ENCODE data around the gene ENPP6. TPM values are rescaled to one million over a fixed set of nuclear protein-coding genes. Genes with fewer than 3 reads are reported as not detected.

ENPP6 gene
- total RNA-seq, 3 donors from 2014 or later (not counting 1 experiment from before 2014, with no cell fraction given), result 0.23 TPM; not detected in 2

DNA sequence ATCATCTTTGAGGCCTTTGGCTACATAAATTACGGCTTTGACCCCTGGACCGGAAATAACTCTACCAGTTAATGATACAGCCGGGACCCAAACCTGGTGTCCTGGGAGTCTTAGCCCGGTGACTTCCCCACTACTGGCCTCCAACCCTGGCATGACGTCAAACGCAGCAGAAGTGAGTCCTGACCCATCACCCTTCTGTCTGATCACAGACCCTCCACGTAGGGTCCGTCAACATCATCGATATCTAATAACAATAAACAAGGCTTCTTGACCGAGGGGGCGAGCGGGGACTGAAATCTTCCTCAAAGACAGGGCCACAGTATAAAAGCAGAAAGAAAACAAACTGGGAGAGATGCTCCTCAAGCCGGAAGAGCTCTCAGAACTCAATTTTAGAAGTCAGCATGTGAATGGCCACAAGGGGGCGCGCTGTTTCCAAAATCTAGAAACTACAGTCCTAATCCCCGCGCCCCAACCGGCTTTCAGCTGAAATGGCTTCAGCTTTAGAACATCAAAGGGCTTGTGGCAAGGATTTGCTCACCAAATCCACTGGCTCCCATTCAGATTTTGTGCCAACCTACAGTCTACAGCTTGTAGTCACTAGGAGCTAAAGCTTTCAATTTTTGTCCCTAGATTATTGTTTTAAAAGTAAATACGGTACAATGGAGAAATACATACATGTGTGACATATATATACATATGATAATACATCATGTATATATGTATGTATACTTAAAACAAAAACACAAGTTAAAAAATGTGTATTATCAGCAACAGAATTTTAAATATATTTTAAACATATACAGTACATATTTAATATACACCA lies 46.4 kb upstream of the ENPP6 start:
- H3K4me3 ChIP-seq (ENCODE audit: low read length), result no peak overlapping the region
- TF ChIP-seq, protein P1, sequence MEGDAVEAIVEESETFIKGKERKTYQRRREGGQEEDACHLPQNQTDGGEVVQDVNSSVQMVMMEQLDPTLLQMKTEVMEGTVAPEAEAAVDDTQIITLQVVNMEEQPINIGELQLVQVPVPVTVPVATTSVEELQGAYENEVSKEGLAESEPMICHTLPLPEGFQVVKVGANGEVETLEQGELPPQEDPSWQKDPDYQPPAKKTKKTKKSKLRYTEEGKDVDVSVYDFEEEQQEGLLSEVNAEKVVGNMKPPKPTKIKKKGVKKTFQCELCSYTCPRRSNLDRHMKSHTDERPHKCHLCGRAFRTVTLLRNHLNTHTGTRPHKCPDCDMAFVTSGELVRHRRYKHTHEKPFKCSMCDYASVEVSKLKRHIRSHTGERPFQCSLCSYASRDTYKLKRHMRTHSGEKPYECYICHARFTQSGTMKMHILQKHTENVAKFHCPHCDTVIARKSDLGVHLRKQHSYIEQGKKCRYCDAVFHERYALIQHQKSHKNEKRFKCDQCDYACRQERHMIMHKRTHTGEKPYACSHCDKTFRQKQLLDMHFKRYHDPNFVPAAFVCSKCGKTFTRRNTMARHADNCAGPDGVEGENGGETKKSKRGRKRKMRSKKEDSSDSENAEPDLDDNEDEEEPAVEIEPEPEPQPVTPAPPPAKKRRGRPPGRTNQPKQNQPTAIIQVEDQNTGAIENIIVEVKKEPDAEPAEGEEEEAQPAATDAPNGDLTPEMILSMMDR (IDR thresholded peaks at IDR 0.05), result peak; percentile 76
- Mint-ChIP-seq H3K4me3 (no peak overlapping the region), H3K9me3 (peaks cover 0 to 6% of the 10 kb centered on the region in 2 donors), H3K4me1 (peaks cover 9 to 23% of the 10 kb centered on the region in 2 donors), H3K27me3 (ENCODE audit: low read depth in 2 of 2) (no peaks in the 10 kb centered on the region), H3K27ac (peak overlapping the region; percentile 22 to 78), H3K36me3 (no peaks in the 10 kb centered on the region)
- DNase-seq, result peak; percentile 91 to 96
- H3K36me3 ChIP-seq (ENCODE audit: control insufficient read depth, insufficient read depth, low read length), result no peaks in the 10 kb centered on the region
- peaks cover 4% of the 10 kb centered on the region for H3K9me3 ChIP-seq (ENCODE audit: control insufficient read depth, insufficient read depth, low read length)
- H3K27ac ChIP-seq (ENCODE audit: low read length), result no peak overlapping the region
- no peaks in the 10 kb centered on the region for H3K27me3 ChIP-seq (ENCODE audit: control insufficient read depth, insufficient read depth, low read length)
- intact Hi-C loops (cut with micrococcal nuclease), result loop anchor here (1.0 to 10.0 kb wide), 4 partner anchors 81 to 471 kb away; partner anchors contain the start of genes CASP3, CENPU and PRIMPOL
- ATAC-seq, result peak; percentile 73 to 89 (median 77)
- H3K4me1 ChIP-seq (ENCODE audit: control insufficient read depth, insufficient read depth, low read length), result peaks cover 15% of the 10 kb centered on the region
- WGBS (ENCODE audit: insufficient coverage), result 27% methylated on average over 18 of the region's 19 CpGs

DNA sequence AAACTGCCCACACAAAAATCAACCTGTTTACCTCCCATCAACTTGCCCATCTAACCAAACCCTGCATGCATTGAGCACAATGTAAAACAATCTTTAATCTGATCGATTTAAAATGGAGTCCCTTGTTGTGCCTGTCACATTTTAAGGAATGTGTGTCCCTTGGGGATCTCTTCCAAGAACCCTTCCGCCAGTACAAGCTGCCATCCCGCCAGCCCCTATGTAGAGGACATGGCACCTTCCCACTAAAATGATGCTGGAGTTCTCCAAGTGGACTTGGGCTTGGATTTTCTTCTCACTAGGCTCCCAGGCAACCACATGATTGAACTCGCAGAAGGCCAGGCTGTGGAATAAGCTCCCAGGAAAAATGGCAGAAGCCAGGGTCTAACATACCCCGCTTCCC lies 45.8 kb upstream of the ENPP6 start:
- intact Hi-C loops (cut with micrococcal nuclease), result loop anchor here (10.0 kb wide), 2 partner anchors 81 to 471 kb away; partner anchors contain the start of gene CENPU
- H3K4me3 ChIP-seq (ENCODE audit: low read length), result no peak overlapping the region
- ATAC-seq (no peak), DNase-seq (no peak)
- H3K36me3 Mint-ChIP-seq, result no peaks in the 10 kb centered on the region
- WGBS (ENCODE audit: insufficient coverage), result 86% methylated on average over 5 of the region's 5 CpGs
- TF ChIP-seq, protein P1 (IDR thresholded peaks at IDR 0.05), result no peak
- peaks cover 4% of the 10 kb centered on the region for H3K9me3 ChIP-seq (ENCODE audit: control insufficient read depth, insufficient read depth, low read length)
- peaks cover 3 to 19% of the 10 kb centered on the region in 2 donors for H3K4me1 Mint-ChIP-seq
- H3K27me3 Mint-ChIP-seq (ENCODE audit: low read depth in 2 of 2), result no peaks in the 10 kb centered on the region
- no peak overlapping the region for H3K27ac ChIP-seq (ENCODE audit: low read length)
- H3K9me3 Mint-ChIP-seq, result peaks cover 0 to 6% of the 10 kb centered on the region in 2 donors
- no peak overlapping the region for H3K27ac Mint-ChIP-seq
- H3K27me3 ChIP-seq (ENCODE audit: control insufficient read depth, insufficient read depth, low read length), result no peaks in the 10 kb centered on the region
- H3K4me3 Mint-ChIP-seq, result no peak overlapping the region
- no peaks in the 10 kb centered on the region for H3K36me3 ChIP-seq (ENCODE audit: control insufficient read depth, insufficient read depth, low read length)
- peaks cover 15% of the 10 kb centered on the region for H3K4me1 ChIP-seq (ENCODE audit: control insufficient read depth, insufficient read depth, low read length)

DNA sequence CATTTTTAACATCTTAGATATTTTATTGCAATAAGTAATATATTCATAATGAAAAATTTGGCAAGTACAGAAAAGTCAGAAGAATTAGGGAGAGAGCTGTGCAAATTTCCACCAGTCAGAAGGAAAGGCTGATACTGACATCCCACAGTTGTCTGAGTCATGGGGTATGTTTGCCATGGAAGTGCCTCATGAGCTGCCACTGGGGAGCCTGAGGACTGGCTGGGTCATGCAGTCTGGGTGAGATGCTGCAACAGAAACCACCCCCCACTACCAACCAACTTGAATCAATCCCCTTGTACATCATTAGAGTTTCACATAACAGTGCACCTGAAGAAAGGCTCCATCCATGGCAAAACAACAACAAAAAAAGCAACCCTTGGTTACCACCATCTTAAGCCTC lies 45.2 kb upstream of the ENPP6 start:
- intact Hi-C loops (cut with micrococcal nuclease), result loop anchor here (10.0 kb wide), 2 partner anchors 82 to 472 kb away; partner anchors contain the start of gene CENPU
- Mint-ChIP-seq H3K4me1 (peaks cover 0 to 15% of the 10 kb centered on the region in 2 donors), H3K27me3 (ENCODE audit: low read depth in 2 of 2) (no peaks in the 10 kb centered on the region), H3K36me3 (no peaks in the 10 kb centered on the region), H3K27ac (no peak overlapping the region), H3K9me3 (peaks cover 0 to 6% of the 10 kb centered on the region in 2 donors), H3K4me3 (no peak overlapping the region)
- Histone ChIP-seq H3K4me1 (ENCODE audit: control insufficient read depth, insufficient read depth, low read length) (peaks cover 14% of the 10 kb centered on the region), H3K4me3 (ENCODE audit: low read length) (no peak overlapping the region), H3K9me3 (ENCODE audit: control insufficient read depth, insufficient read depth, low read length) (peaks cover 2% of the 10 kb centered on the region), H3K36me3 (ENCODE audit: control insufficient read depth, insufficient read depth, low read length) (no peaks in the 10 kb centered on the region), H3K27me3 (ENCODE audit: control insufficient read depth, insufficient read depth, low read length) (no peaks in the 10 kb centered on the region), H3K27ac (ENCODE audit: low read length) (no peak overlapping the region)
- no peak for DNase-seq
- TF ChIP-seq, protein P1 (IDR thresholded peaks at IDR 0.05), result no peak
- ATAC-seq, result no peak

Measured in natural killer cell (primary cell).